ENCODE measurements around the gene SVEP1.
"Not testable (repeated sequence)": the region's sequence is repeated elsewhere in the genome, so short reads cannot be mapped to it uniquely, and the experiment has no call there.

Gene SVEP1

GRCh38 chr9:110443146-110443865 lies 136.2 kb downstream of the SVEP1 start:
- no peak for FAIRE-seq

DNA sequence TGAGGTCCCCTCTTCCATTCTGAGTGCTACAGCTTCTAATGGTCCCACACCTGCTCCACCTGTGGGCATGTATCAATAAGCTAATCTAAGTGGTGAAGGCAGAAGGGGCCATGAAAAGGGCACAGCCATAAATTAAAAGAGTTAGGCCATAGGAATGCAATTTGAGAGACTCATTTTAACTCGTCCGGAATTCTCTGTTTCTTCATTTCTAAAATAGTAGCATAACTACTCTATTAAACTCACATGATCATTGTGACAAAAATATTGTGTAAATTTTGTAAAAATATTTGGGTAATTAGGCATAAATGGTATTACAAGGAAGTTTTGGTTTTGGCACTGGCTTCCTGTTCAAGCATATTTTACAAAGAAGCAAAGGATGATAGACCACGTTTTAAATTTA lies 138.7 kb downstream of the SVEP1 start:
- FAIRE-seq = no peak

GRCh38 chr9:110440172-110440571 lies 139.4 kb downstream of the SVEP1 start:
- no peak for FAIRE-seq

DNA sequence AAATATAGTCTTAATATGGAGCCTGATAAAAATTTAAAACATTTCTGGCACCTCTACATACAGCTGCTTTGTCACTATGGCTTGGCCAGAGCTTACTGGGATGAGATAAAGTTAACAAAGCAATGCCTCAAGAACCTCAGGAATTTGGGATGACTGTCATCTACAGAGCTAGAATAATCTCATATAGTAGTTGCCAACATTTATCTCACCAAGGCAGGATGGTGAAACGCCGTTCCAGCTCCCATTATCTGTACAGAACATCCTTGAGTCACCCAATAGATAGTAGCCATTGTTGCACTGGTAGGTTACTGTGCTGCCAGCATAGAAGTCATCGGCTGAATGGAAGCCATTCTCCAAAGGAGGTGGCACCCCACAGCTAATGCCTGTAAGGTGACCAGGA lies 147.3 kb downstream of the SVEP1 start:
- no peak for FAIRE-seq

GRCh38 chr9:110429453-110429852 lies 150.1 kb downstream of the SVEP1 start:
- no peak for FAIRE-seq

DNA sequence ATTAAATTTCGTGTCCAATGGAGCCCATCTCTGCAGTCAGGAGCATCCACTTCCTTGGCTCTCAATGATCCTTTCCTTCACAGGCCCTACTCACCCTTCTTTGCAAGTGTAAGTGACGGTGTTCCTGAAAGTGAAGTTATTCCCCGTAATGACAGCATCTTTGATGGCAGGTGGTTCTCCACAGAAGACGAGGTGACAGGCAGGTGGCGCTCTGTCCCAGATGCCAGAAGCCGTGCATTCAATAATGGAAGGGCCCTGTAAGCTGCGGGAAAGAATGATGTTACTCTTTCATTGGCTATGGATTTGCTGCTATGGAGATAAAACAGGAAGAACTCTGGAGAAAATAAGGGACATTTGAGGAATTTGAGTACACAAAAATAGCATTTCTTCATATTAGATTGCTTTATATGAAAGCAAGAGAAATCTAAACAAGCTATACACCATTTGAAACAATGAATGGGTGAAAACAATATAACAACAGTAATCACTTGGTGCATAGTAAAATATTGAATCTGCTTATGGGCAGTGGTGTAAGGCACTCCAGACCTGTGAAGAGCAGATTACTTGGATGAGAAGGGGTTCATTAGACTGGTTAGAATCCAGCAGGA lies 151.9 kb downstream of the SVEP1 start:
- no peak for FAIRE-seq

DNA sequence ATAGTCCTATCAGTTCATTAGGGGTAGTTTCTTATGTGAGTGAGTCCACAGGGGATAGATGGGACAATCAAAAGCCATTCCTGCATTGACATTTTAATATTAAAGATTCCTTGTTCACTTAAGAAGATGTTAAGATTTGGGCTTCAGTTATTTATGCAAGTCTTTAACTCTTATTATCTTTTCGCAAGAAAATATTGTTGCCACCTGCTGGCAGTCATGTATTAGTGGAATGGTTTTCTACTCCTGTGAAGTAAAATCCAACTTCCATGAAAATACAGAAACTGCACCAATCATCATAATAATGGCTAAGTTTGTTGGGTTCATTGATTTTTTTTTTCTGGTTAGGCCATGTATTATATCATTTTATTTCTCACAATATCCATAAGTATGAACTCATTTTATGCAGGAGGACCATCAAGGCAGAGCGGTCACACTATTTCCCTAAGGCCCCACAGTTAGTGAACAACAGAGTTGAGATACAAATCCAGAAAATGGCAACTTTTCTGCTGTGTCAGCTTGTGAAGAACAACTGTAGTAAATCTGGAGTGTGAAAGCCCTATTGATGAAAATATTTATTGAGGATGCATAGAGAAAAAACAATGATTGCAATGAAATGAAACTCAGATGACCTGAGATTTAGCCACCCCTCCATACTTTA lies 153.4 kb downstream of the SVEP1 start:
- FAIRE-seq = peak; percentile 21

DNA sequence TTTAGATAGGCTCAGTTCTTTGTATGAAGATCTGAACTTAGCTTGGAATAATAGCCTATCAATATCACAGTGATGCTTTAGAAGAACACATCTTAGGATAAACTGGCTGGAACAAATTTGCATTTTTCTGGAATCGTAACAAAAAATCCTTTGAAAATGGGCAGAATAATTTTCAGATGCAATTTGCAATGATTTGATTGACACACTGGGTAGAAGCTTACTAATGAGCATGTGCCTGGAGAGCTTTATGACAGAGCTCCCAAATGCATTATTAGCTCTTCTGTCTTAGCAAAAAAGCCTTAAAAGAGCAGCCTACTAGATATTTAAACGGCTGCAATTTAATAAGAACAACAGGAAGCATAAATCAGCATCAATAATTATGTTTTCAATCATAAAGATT lies 165.1 kb downstream of the SVEP1 start:
- FAIRE-seq = no peak

- no peak for FAIRE-seq
Observed at GRCh38 chr9:110410961-110411360, 168.6 kb downstream of the SVEP1 start.

- FAIRE-seq = no peak
Observed at GRCh38 chr9:110408598-110408997, 170.9 kb downstream of the SVEP1 start.

DNA sequence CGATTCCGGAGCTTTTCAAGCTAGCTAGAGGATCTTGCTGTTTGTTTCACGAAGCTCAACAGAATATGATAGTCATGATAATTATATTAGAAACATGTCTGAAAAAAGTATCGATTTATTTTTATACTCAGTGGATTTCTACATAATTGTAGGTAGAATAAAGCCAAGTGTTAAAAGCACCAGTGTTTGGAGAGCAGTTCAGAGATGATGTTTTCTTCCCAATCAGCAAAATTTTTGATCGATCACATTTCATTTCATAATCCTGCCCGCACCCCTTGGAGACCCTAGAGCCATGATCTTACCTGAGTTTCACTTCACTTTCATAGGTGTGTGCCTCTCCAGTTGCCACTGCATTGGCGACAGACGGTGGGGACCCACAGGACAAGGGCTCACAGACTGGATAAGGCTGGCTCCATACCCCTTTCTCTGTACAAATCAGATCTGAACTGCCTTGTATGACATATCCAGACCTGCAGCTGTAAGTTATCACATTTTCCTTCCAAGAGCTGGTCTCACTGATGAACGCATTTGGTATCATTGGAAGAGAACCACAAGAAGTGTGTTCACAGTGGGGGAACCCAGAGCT lies 173.6 kb downstream of the SVEP1 start:
- FAIRE-seq = no peak

DNA sequence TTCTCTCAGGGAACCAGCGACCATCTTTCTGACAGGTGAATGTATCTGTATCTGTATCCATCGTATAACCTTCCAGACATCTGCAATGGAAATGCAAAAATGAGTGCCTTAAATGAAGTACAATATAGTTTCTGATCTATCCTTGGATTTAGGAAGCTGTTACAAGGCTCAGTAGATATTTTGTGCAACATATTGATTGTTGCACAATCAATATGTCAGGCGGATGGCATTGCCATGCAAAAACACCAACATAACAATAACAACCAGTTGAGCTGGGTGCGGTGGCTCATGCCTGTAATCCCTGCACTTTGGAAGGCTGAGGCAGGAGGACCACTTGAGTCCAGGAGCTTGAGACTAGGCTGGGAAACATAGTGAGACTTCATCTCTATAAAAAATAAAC lies 175.1 kb downstream of the SVEP1 start:
- FAIRE-seq = no peak

DNA sequence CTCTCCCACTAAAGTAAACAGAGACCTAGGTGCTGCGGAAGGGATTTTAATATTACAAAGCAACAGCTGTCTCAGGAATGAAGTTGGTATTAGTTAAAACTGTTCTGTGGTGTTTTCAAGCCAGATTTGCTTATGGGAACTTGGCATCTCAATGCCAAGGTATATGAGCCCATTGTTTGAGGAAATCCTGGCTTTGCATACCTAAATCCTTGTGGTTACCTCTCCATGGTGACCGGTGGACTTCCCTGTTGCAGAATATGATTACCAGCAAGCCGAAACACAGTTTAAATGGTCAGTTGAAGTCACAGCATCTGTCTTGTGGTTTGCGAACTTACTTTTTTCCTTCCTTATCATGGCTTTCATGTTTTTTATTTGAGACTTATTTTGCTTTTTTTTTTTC lies 179.6 kb downstream of the SVEP1 start:
- no peak for FAIRE-seq

DNA sequence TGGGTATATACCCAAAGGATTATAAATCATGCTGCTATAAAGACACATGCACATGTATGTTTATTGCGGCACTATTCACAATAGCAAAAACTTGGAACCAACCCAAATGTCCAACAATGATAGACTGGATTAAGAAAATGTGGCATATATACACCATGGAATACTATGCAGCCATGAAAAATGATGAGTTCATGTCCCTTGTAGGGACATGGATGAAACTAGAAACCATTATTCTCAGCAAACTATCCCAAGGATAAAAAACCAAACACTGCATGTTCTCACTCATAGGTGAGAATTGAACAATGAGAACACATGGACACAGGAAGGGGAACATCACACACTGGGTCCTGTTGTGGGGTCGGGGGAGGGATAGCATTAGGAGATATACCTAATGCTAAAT lies 180.5 kb downstream of the SVEP1 start:
- not testable (repeated sequence) for FAIRE-seq

- no peak for FAIRE-seq
Observed at GRCh38 chr9:110391826-110392485, 187.6 kb downstream of the SVEP1 start.

DNA sequence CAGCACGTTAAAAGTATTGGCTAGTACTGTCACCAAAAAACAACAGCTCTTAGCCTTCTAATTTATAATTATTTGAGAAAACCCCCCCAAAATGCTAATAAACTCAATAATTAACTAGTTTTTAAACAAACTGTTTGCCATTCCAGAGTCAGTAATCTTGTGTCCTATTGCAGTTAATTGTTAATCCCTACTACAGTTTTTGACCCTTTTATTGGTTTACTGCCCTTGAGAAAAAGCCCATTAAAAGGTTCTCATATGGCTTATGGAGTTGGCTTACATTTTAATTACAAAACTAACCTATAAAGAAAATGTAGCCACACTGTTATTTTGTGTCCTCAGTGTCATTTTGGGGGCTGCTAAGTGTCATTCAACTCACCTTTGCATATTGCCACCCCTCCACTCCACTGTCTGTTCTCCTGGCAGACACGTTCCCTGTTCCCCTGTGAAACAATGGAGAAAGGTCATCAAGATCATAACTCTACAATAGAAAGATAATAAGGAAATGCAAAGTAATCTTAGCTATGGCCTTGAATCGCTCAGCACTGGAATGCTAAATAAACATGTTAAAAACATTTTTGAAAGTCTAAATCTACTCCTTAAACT lies 190.3 kb downstream of the SVEP1 start:
- no peak for FAIRE-seq

GRCh38 chr9:110383491-110383890 lies 196.1 kb downstream of the SVEP1 start:
- no peak for FAIRE-seq

DNA sequence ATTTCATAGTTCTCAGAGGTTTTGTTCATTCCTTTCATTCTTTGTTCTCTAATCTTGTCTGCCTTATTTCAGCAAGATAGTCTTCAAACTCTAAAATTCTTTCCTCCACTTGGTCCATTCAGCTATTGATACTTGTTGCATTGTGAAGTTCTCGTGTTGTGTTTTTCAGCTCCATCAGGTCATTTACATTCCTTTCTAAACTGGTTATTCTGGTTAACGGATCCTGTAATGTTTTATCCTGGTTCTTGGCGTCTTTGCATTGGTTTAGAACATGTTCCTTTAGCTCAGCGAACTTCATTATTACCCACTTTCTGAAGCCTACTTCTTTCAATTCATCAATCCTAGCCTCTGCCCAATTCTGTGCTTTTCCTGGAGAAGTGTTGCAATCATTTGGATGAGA lies 196.8 kb downstream of the SVEP1 start:
- no peak for FAIRE-seq

DNA sequence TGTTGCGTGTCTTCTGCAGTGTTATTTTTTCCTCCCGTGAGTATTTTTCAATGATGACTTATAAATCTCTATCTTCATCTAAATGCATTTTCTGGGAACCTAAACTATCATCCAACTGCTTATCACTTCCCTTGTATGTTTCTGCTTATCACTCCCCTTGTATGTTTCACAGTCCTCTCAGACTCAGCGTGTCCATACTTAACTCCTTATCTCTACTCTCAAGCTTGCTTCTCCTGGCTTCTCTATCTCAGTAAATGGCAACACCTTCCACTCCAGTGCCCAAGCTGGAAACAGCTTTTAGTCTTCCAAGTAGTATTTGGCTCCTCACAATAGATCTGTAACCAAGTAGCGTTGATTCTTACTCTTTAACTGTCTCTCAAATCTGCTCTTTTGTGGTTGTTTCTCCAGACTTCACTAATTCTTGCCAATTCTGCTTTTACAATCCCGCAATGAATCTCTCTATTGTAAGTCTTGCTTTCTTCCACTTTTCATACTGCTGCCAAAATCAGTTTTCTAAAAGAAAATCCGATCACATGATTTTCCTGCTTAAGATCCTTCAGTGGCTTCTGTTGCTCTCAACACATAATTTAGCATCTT lies 208.0 kb downstream of the SVEP1 start:
- FAIRE-seq = no peak

- FAIRE-seq = no peak
Observed at GRCh38 chr9:110370315-110370714, 209.2 kb downstream of the SVEP1 start.

- no peak for FAIRE-seq
Observed at GRCh38 chr9:110364451-110364850, 215.1 kb downstream of the SVEP1 start.

GRCh38 chr9:110358992-110359391 lies 220.5 kb downstream of the SVEP1 start:
- not testable (repeated sequence) for FAIRE-seq

DNA sequence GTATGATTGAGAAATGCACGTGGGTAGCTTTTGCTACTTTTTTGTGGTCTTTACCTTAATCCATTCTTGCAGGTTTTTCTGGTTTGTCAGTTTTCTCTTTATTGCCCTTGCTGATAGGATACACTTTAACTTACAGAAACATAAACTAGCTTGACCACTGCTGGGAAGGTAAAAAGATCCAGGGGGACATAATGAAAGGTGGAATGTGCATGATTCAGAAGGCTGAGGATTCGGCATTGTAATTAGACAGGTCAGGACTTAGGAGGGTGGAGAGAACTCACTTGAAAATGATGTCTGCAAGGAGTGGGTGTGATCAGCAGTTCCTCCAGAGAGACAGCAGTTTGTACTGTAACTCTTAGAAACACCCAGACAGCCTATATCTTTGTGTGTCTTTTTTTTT lies 222.0 kb downstream of the SVEP1 start:
- no peak for FAIRE-seq
